Mesothelial cell of epicardium (in vitro differentiated cells): Measurements from ENCODE around the gene FAM217A. TPM values are rescaled to one million over a fixed set of nuclear protein-coding genes. Genes with fewer than 3 reads are reported as not detected.

Experiments
- DNase-seq, 2 experiments: peaks; one replicate each; pipeline ENCODE4 v3.0.0; 2021; ENCODE audit warnings: low spot score in 2 of 2; ENCODE audit not compliant: unreplicated experiment in 2 of 2
- H3K27ac Mint-ChIP-seq: 2 replicates; pipeline ENCODE4 v1.8.0; 2021; ENCODE audit warnings: mixed read lengths
- H3K27me3 Mint-ChIP-seq: 2 replicates; pipeline ENCODE4 v1.8.0; 2021; ENCODE audit warnings: low read depth, mixed read lengths
- H3K36me3 Mint-ChIP-seq: 2 replicates; pipeline ENCODE4 v1.8.0; 2021; ENCODE audit warnings: mixed read lengths
- H3K4me1 Mint-ChIP-seq: 2 replicates; pipeline ENCODE4 v1.8.0; 2021; ENCODE audit warnings: mixed read lengths
- H3K4me3 Mint-ChIP-seq: 2 replicates; pipeline ENCODE4 v1.8.0; 2021; ENCODE audit warnings: mild to moderate bottlenecking, moderate library complexity, mixed read lengths
- H3K9me3 Mint-ChIP-seq: 2 replicates; pipeline ENCODE4 v1.8.0; 2021; ENCODE audit warnings: mixed read lengths
- CTCF ChIP-seq: fragments of 200-600 bp; sonication (generic); IDR thresholded peaks from one replicate; pipeline ENCODE4 v1.5.0; 2021; ENCODE audit warnings: antibody characterized with exemption; ENCODE audit not compliant: unreplicated experiment
- total RNA-seq: library from RNA; stranded (reverse); gene quantifications from 3 replicates; pipeline ENCODE4 v1.2.1, GENCODE V29; 2021

Gene FAM217A
- total RNA-seq, 1 donor from 2014 or later, result not detected

- no peak for TF ChIP-seq CTCF
- no peaks in the 10 kb centered on the region for H3K36me3 Mint-ChIP-seq
- peaks cover 44% of the 10 kb centered on the region for H3K4me1 Mint-ChIP-seq
- H3K9me3 Mint-ChIP-seq, result no peaks in the 10 kb centered on the region
- no peaks in the 10 kb centered on the region for H3K27me3 Mint-ChIP-seq
- peak; percentile 85 to 89 for DNase-seq
- peak overlapping the region; percentile 99 for H3K27ac Mint-ChIP-seq
- H3K4me3 Mint-ChIP-seq, result peak overlapping the region; percentile 95
These were observed 57.6 kb downstream of the FAM217A start for GRCh38 chr6:4021133-4021853.

GRCh38 chr6:4020822-4021132 lies 58.2 kb downstream of the FAM217A start:
- DNase-seq, result no peak
- Mint-ChIP-seq H3K4me1 (peaks cover 47% of the 10 kb centered on the region), H3K27me3 (no peaks in the 10 kb centered on the region), H3K4me3 (peak overlapping the region; percentile 95), H3K27ac (peak overlapping the region; percentile 99), H3K9me3 (no peaks in the 10 kb centered on the region), H3K36me3 (no peaks in the 10 kb centered on the region)
- no peak for TF ChIP-seq CTCF

GRCh38 chr6:4018924-4019236 lies 60.1 kb downstream of the FAM217A start:
- peak overlapping the region; percentile 86 for H3K4me3 Mint-ChIP-seq
- H3K27ac Mint-ChIP-seq, result peak overlapping the region; percentile 98
- peaks cover 54% of the 10 kb centered on the region for H3K4me1 Mint-ChIP-seq
- no peaks in the 10 kb centered on the region for H3K9me3 Mint-ChIP-seq
- peaks cover 9% of the 10 kb centered on the region for H3K36me3 Mint-ChIP-seq
- no peak for DNase-seq
- no peaks in the 10 kb centered on the region for H3K27me3 Mint-ChIP-seq
- TF ChIP-seq CTCF, result no peak

Other genes starting within 250 kb of the FAM217A start
- gene FAM50B, start 229.8 kb downstream of the FAM217A start, total RNA-seq, result 7.0 to 7.9 TPM (median 7.1 TPM) in 3 replicates
- 51.8 to 56.6 TPM (median 51.8 TPM) in 3 replicates for gene ECI2, start 56.4 kb upstream of the FAM217A start, total RNA-seq